Lung (tissue), 12 donors: Measurements from ENCODE around the gene COL4A6. TPM values are rescaled to one million over a fixed set of nuclear protein-coding genes. Genes with fewer than 3 reads are reported as not detected.

Experiments used
- ATAC-seq: fragments of 200-7000 bp; cut with Tn5 transposase; one replicate; pipeline ENCODE4 v1.9.1; 2020; ENCODE audit warnings: moderate number of reproducible peaks; ENCODE audit not compliant: insufficient read depth, low FRiP score
- DNase-seq, 3 donors: peaks; one replicate each; pipeline ENCODE4 v3.0.0-alpha.2; 2013 to 2017
- H3K27ac ChIP-seq, 2 donors: one replicate each; pipeline ENCODE4 v1.5.1; 2013; ENCODE audit warnings: mild to moderate bottlenecking in 2 of 2, moderate library complexity in 2 of 2, control low read depth in 1 of 2, inconsistent platforms in 1 of 2, low read depth in 1 of 2, low read length in 1 of 2
- H3K27me3 ChIP-seq, 3 donors: one replicate each; pipeline ENCODE4 v1.5.1; 2013; ENCODE audit warnings: low read length in 2 of 3; ENCODE audit not compliant: control insufficient read depth in 3 of 3, insufficient read depth in 3 of 3
- H3K36me3 ChIP-seq, 4 donors: one replicate each; pipeline ENCODE4 v1.5.1; 2013; ENCODE audit warnings: low read length in 4 of 4, mild to moderate bottlenecking in 1 of 4, moderate library complexity in 1 of 4; ENCODE audit not compliant: control insufficient read depth in 4 of 4, insufficient read depth in 4 of 4
- H3K4me1 ChIP-seq, 5 donors: one replicate each; pipeline ENCODE4 v1.5.1; 2013; ENCODE audit warnings: low read length in 5 of 5, mild to moderate bottlenecking in 2 of 5, moderate library complexity in 1 of 5; ENCODE audit not compliant: control insufficient read depth in 5 of 5, insufficient read depth in 5 of 5
- H3K4me3 ChIP-seq: one replicate; pipeline ENCODE4 v1.5.1; 2013; ENCODE audit warnings: mild to moderate bottlenecking, control low read depth, moderate library complexity
- H3K9ac ChIP-seq, 2 donors: one replicate each; pipeline ENCODE4 v1.5.1; 2013; ENCODE audit warnings: low read length in 2 of 2, control low read depth in 1 of 2; ENCODE audit not compliant: insufficient read depth in 1 of 2
- H3K9me3 ChIP-seq, 4 donors: one replicate each; pipeline ENCODE4 v1.5.1; 2013; ENCODE audit warnings: low read length in 3 of 4, mild to moderate bottlenecking in 1 of 4, moderate library complexity in 1 of 4; ENCODE audit not compliant: control insufficient read depth in 4 of 4, insufficient read depth in 3 of 4
- WGBS, 2 donors: extraction: QIAGEN DNeasy Blood & Tissue Kit; methylation state at CpG; one replicate each; pipeline ENCODE4 v1.1.7; 2013; 5-methylcytosine and 5-hydroxymethylcytosine counted together
- polyA plus RNA-seq, 2 donors: library from polyadenylated mRNA; stranded (reverse); fragments of 200-250 nt; gene quantifications; one replicate each; pipeline ENCODE4 v1.2.1, GENCODE V29; 2013
- total RNA-seq, 2 donors: library from RNA; depleted of rRNA in 1 of 2; stranded (reverse); fragments of >200 nt in 1 of 2; gene quantifications; one replicate each; pipeline ENCODE4 v1.2.1, GENCODE V29; 2014 to 2021
- TF ChIP-seq, protein P1 (sequence below): IDR thresholded peaks from 2 replicates; pipeline ENCODE4 v1.5.1; 2012; ENCODE audit warnings: mild to moderate bottlenecking; ENCODE audit errors: control extremely low read depth, extremely low read depth
- donor health status: control.
- donor health status: control.
- donor health status: Bipolar disorder and iron deficiency.
- donor health status: healthy.
- donor health status: DM: yes; HTN: yes; CAD: no.

COL4A6 gene
- total and polyA plus RNA-seq, 4 donors, result 0.57 to 16.7 (median 1.6) TPM

DNA sequence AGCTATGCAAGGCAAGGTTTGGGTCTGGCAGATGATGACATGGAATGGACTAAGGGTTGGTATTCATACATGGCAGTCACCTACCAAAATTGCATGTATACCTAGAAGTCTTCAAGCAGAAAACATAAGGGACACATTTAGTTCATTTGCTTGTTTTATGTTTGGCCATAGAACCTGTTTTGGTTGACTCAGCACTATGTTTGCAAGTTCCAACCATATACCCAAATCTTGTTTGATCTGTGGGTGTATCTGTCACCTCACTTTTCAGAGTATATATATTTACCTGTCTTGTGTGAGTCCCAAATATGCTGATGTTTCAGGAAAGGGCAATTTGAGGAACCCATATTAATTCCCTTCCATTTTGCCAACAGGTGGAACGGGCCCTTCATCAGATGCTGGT lies 307.3 kb downstream of the COL4A6 start:
- Histone ChIP-seq H3K27me3 (peaks cover 0 to 29% (median 19%) of the 10 kb centered on the region in 3 donors), H3K36me3 (peaks cover 0 to 4% (median 2%) of the 10 kb centered on the region in 4 donors), H3K9ac (no peak overlapping the region), H3K9me3 (no peaks in the 10 kb centered on the region), H3K4me3 (no peak overlapping the region), H3K27ac (peak overlapping the region in 1 of 2 donors; percentile 21), H3K4me1 (no peaks in the 10 kb centered on the region)
- TF ChIP-seq, protein P1, sequence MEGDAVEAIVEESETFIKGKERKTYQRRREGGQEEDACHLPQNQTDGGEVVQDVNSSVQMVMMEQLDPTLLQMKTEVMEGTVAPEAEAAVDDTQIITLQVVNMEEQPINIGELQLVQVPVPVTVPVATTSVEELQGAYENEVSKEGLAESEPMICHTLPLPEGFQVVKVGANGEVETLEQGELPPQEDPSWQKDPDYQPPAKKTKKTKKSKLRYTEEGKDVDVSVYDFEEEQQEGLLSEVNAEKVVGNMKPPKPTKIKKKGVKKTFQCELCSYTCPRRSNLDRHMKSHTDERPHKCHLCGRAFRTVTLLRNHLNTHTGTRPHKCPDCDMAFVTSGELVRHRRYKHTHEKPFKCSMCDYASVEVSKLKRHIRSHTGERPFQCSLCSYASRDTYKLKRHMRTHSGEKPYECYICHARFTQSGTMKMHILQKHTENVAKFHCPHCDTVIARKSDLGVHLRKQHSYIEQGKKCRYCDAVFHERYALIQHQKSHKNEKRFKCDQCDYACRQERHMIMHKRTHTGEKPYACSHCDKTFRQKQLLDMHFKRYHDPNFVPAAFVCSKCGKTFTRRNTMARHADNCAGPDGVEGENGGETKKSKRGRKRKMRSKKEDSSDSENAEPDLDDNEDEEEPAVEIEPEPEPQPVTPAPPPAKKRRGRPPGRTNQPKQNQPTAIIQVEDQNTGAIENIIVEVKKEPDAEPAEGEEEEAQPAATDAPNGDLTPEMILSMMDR, result no peak
- WGBS, 2 donors, result 79 to 94% methylated on average over 1 of the region's 1 CpG
- ATAC-seq (no peak), DNase-seq (no peak)

DNA sequence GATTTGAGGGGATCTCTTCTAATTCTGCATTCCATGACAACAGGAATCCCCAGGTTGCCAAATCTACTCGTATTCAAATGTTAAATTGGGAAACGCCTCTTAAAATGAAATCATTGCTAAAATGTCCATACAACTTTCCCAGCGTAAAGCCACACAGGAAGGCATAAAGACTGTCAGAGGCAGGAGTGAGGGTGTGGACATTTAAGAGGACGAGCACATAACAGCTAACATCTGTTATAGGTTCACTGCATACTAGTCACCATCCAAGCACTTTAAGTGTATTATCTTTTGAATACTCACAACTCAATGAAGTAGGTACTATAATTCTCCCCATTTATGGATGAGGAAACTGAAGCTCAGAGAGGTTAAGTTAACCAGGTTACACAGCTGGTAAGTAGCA lies 311.1 kb downstream of the COL4A6 start:
- WGBS, 2 donors, result 69 to 76% methylated on average over 4 of the region's 4 CpGs
- TF ChIP-seq, protein P1, result no peak
- Histone ChIP-seq H3K36me3 (peaks cover 0 to 4% (median 0%) of the 10 kb centered on the region in 4 donors), H3K4me3 (no peak overlapping the region), H3K4me1 (peaks cover 0 to 10% (median 0%) of the 10 kb centered on the region in 5 donors), H3K9me3 (no peaks in the 10 kb centered on the region), H3K27ac (peak overlapping the region in 1 of 2 donors; percentile 14), H3K9ac (no peak overlapping the region), H3K27me3 (peaks cover 0 to 29% (median 16%) of the 10 kb centered on the region in 3 donors)
- ATAC-seq (no peak), DNase-seq (no peak)

DNA sequence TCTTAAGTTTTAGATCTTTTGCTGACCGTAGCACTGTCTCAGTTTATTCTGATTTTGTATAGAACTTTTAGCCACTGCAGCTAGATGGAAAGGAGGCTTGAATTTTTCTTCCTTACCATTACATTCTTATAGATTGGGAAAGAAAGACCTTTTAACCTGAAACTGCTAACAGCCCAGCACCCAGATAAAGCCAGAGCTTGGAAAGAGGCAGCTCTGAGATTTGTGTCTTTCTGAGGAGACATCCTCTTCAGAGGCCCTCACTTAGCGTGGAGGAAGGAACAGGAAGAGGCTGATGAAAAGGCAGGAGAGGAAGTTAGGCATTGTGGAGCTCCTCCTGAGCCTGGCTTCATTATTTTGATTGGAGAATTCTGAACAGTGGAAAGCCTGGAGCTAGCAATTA lies 311.6 kb downstream of the COL4A6 start:
- ATAC-seq, result no peak
- Histone ChIP-seq H3K27me3 (peaks cover 0 to 30% (median 16%) of the 10 kb centered on the region in 3 donors), H3K9ac (no peak overlapping the region), H3K4me1 (peaks cover 0 to 14% (median 0%) of the 10 kb centered on the region in 5 donors), H3K27ac (no peak overlapping the region), H3K9me3 (no peaks in the 10 kb centered on the region), H3K4me3 (no peak overlapping the region), H3K36me3 (peaks cover 0 to 4% (median 0%) of the 10 kb centered on the region in 4 donors)
- WGBS, 2 donors, result 50 to 55% methylated on average over 2 of the region's 2 CpGs
- TF ChIP-seq, protein P1, result no peak
- DNase-seq, result peak in 2 of 3 donors; percentile 32 to 45
